ENCODE data around the gene PRR23C. TPM values are rescaled to one million over a fixed set of nuclear protein-coding genes. Genes with fewer than 3 reads are reported as not detected.

Gene PRR23C
- total RNA-seq, 1 experiment from 2014 or later, result not detected

DNA sequence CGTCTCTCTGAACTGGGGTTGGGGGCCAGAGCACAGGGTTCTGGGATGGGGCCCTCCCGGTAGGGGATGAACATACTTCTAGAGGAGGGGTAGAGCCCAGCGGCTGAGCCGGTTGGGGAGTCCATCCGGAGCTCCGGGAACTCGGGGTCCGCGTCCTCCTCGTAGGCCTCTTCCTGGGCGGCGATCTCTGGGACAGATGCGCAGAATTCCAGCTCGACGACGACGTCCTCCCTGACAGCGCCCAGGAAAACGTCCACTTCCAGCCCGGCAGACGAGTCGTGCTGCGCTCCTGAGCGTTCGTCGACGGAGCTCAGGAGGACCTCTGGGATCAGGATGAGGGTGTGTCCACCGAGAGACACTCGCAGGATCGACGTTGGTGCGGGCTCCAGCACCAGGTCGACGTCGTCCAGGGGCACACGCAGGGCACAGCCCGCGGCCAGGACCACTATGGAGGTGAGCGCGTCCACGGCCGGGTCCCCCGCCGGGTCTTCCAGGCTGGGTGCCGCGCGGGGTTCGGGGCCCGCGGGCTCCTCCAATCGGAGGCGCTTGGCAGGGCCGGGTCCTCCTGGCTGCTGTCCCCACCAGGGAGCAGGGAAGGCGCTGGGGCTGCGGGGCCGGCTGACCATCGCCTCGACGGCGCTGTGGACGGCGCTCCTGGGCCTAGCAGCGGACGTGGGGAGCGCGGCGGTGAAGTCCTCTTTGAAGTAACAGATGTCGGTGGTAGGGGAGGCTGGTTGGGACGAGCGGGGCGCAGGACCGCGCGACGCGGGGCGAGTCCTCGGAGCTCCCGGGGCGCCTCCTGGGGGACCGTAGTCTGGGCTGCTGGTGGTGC, 24.4 kb downstream of the PRR23C start (continued):
- TF ChIP-seq YY1 (IDR thresholded peaks at IDR 0.05; ENCODE audit: extremely low read depth, insufficient replicate concordance, low read depth, low read length), result no peak
- TF ChIP-seq FOSL1 (IDR thresholded peaks at IDR 0.05; ENCODE audit: low read depth), result no peak
- no peak for TF ChIP-seq SRF (IDR thresholded peaks at IDR 0.05; ENCODE audit: low read depth)
- no peak for TF ChIP-seq SP1 (IDR thresholded peaks at IDR 0.05; ENCODE audit: low read depth)
- no peak for TF ChIP-seq RAD21 (IDR thresholded peaks at IDR 0.05; ENCODE audit: low read depth)

DNA sequence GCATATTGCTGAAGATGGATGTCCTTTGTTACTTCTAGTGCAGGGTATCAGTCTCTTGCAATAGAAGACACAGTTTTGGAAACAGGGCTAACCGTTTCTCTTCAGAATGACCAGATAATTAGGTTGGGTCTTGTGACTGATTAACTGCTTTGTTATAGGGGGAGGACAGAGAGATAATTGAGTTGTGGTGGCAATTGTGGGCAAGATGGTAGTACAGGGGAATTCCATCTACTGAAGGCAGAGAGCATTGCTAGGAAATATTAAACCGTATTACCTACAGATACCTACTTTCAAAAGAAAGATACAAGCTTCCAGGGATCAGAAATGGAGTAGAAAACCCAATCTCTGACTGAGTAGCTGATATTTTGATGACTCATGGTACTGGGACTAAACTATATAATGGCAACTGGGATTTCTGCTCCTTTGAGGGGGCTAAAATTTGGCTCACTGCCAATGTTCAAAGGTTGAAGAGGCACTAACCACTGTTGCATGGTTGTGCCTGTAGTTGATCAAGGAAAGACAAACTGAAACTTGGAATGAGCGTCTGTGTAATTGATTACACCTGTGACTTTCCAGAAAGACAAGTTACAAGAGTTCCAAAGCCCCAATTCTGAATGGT, 28.2 kb downstream of the PRR23C start:
- Histone ChIP-seq H3K9me3 (ENCODE audit: control insufficient read depth in 1 of 2, insufficient read depth in 1 of 2, low read depth in 1 of 2, low read length in 2 of 2) (no peaks in the 10 kb centered on the region; a peak in 1 of 4 replicates), H2AFZ (ENCODE audit: low read depth, low read length, poor library complexity, severe bottlenecking) (no peak overlapping the region), H3K27ac (ENCODE audit: low read depth, low read length) (no peak overlapping the region), H3K79me2 (ENCODE audit: insufficient read depth, low read length) (no peaks in the 10 kb centered on the region), H3K4me1 (ENCODE audit: control insufficient read depth in 1 of 2, insufficient read depth in 2 of 2, low read length in 2 of 2) (no peaks in the 10 kb centered on the region), H3K9me2 (ENCODE audit: insufficient read depth) (no peaks in the 10 kb centered on the region), H3K4me2 (ENCODE audit: low read length) (no peak overlapping the region), H4K20me1 (ENCODE audit: insufficient read depth) (no peaks in the 10 kb centered on the region), H3K36me3 (ENCODE audit: control insufficient read depth in 1 of 2, insufficient read depth in 2 of 2, low read length in 2 of 2) (no peaks in the 10 kb centered on the region), H3K27me3 (ENCODE audit: insufficient read depth, low read length) (no peaks in the 10 kb centered on the region), H3K9ac (ENCODE audit: low read length) (no peak overlapping the region), H3K4me3 (replicated peaks in 1 of 2; ENCODE audit: low read depth in 1 of 2, low read length in 2 of 2) (no peak overlapping the region)
- no TSS peak for BruUV-seq (replicated peaks)
- intact Hi-C loops (cut with micrococcal nuclease), result no loop called here
- ATAC-seq (no peak), DNase-seq (ENCODE audit: low read depth, low spot score) (no peak)
- POLR2A ChIA-PET, result no interaction called here
- TF ChIP-seq, protein P1, sequence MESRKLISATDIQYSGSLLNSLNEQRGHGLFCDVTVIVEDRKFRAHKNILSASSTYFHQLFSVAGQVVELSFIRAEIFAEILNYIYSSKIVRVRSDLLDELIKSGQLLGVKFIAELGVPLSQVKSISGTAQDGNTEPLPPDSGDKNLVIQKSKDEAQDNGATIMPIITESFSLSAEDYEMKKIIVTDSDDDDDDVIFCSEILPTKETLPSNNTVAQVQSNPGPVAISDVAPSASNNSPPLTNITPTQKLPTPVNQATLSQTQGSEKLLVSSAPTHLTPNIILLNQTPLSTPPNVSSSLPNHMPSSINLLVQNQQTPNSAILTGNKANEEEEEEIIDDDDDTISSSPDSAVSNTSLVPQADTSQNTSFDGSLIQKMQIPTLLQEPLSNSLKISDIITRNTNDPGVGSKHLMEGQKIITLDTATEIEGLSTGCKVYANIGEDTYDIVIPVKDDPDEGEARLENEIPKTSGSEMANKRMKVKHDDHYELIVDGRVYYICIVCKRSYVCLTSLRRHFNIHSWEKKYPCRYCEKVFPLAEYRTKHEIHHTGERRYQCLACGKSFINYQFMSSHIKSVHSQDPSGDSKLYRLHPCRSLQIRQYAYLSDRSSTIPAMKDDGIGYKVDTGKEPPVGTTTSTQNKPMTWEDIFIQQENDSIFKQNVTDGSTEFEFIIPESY (IDR thresholded peaks at IDR 0.05; ENCODE audit: extremely low read depth, insufficient replicate concordance, low read length), result no peak
- no peak for TF ChIP-seq YY1 (IDR thresholded peaks at IDR 0.05; ENCODE audit: extremely low read depth, insufficient replicate concordance, low read depth, low read length)
- no peak for TF ChIP-seq CBX3 (IDR thresholded peaks at IDR 0.05; ENCODE audit: low read depth)
- RAD21 ChIA-PET (ENCODE audit: low non-redundant PET in 1 of 2, low total read pairs in 2 of 2, uncharacterized antibody in 2 of 2, unreplicated experiment in 2 of 2), result no interaction called here
- CTCF ChIA-PET, result no interaction called here

Measured in HCT116 (cell line).